T-cell (primary cell): ENCODE measurements around the gene CEBPZOS. TPM values are rescaled to one million over a fixed set of nuclear protein-coding genes. Genes with fewer than 3 reads are reported as not detected.

Experiments
- ATAC-seq, 4 experiments: fragments of 200-7000 bp in 3 of 4; fragments of 150-1000 bp in 1 of 4; cut with Tn5 transposase; replicated peaks in 1 of 4; 1 replicate in 3 of 4; 2 replicates in 1 of 4; pipeline ENCODE4 v1.10.0; 2021; ENCODE audit warnings: moderate library complexity in 3 of 4, mild to moderate bottlenecking in 2 of 4, moderate number of reproducible peaks in 1 of 4
- CTCF ChIA-PET, 2 donors: fragments of 300-600 bp; sonication (Branson Sonifier 250); formaldehyde crosslinking; loops; one replicate each; lab custom pipeline; 2022; ENCODE audit warnings: antibody characterized with exemption in 2 of 2; lab: Charles Lee
- POLR2A ChIA-PET, 2 donors: fragments of 300-600 bp; sonication (Branson Sonifier 250); formaldehyde crosslinking; loops; one replicate each; lab custom pipeline; 2022; ENCODE audit warnings: antibody characterized with exemption in 2 of 2; lab: Charles Lee
- DNase-seq, 35 experiments: peaks; one replicate each; pipeline versions ENCODE4 v3.0.0 to v3.0.0-alpha.2; 2013 to 2023
- H3K27ac ChIP-seq: one replicate; pipeline ENCODE4 v1.5.1; 2013; ENCODE audit warnings: low read length
- H3K27me3 ChIP-seq, 2 experiments: replicated peaks in 1 of 2; 1 replicate in 1 of 2; 2 replicates in 1 of 2; pipeline versions ENCODE4 v1.6.1 to v1.7.0; 2013; ENCODE audit warnings: low read length in 1 of 2, mixed read lengths in 1 of 2; ENCODE audit not compliant: control insufficient read depth in 2 of 2, insufficient read depth in 2 of 2; ENCODE audit errors: extremely low read depth in 1 of 2
- H3K36me3 ChIP-seq, 2 donors: 1 replicate in 1 of 2; 2 replicates in 1 of 2; pipeline versions ENCODE4 v1.6.1 to v1.7.0; 2013; ENCODE audit warnings: low read length in 1 of 2; ENCODE audit not compliant: control insufficient read depth in 2 of 2, insufficient read depth in 1 of 2; ENCODE audit errors: extremely low read depth in 1 of 2
- H3K4me1 ChIP-seq, 2 experiments: 1 replicate in 1 of 2; 2 replicates in 1 of 2; pipeline versions ENCODE4 v1.6.1 to v1.7.0; 2013; ENCODE audit warnings: low read length in 2 of 2, mixed read lengths in 1 of 2; ENCODE audit not compliant: insufficient read depth in 2 of 2, control insufficient read depth in 1 of 2; ENCODE audit errors: extremely low read depth in 1 of 2
- H3K4me3 ChIP-seq, 2 donors: 1 replicate in 1 of 2; 2 replicates in 1 of 2; pipeline versions ENCODE4 v1.5.1 to v1.7.0; 2013; ENCODE audit warnings: mild to moderate bottlenecking in 2 of 2, low read length in 1 of 2, moderate library complexity in 1 of 2; ENCODE audit not compliant: control insufficient read depth in 1 of 2; ENCODE audit errors: extremely low read depth in 1 of 2
- H3K9me3 ChIP-seq: 2 replicates; pipeline ENCODE4 v1.7.0; 2013
- H3K27ac Mint-ChIP-seq, 2 donors: one replicate each; pipeline ENCODE4 v1.8.0; 2020 to 2021; ENCODE audit warnings: mild to moderate bottlenecking in 2 of 2, mixed read lengths in 2 of 2
- H3K27me3 Mint-ChIP-seq, 2 donors: one replicate each; pipeline ENCODE4 v1.8.0; 2021 to 2022; ENCODE audit warnings: mixed read lengths in 2 of 2
- H3K36me3 Mint-ChIP-seq: one replicate; pipeline ENCODE4 v1.8.0; 2021; ENCODE audit warnings: mixed read lengths
- H3K4me1 Mint-ChIP-seq, 3 donors: one replicate each; pipeline ENCODE4 v1.8.0; 2020 to 2022; ENCODE audit warnings: mixed read lengths in 3 of 3, mild to moderate bottlenecking in 1 of 3
- H3K4me3 Mint-ChIP-seq, 3 donors: one replicate each; pipeline ENCODE4 v1.8.0; 2020 to 2022; ENCODE audit warnings: mild to moderate bottlenecking in 3 of 3, mixed read lengths in 3 of 3, moderate library complexity in 3 of 3
- H3K9me3 Mint-ChIP-seq, 3 donors: one replicate each; pipeline ENCODE4 v1.8.0; 2020 to 2022; ENCODE audit warnings: mixed read lengths in 3 of 3
- WGBS: methylation state at CpG from one replicate; pipeline ENCODE4 v1.1.5; 2013; ENCODE audit warnings: missing lambda C conversion rate; ENCODE audit not compliant: insufficient coverage; 5-methylcytosine and 5-hydroxymethylcytosine counted together
- total RNA-seq, 35 experiments: library from RNA in 6 of 35; stranded (reverse) in 6 of 35; fragments of 120-200 nt in 1 of 35; gene quantifications; one replicate each; pipeline versions ENCODE4 v1.2.1 to v1.2.4 and lab custom pipeline; 2013 to 2026

CEBPZOS gene
- total RNA-seq, 5 donors from 2014 or later (not counting 1 experiment from before 2014, with no cell fraction given): 23.9 to 40.1 (median 37.5) TPM

GRCh38 chr2:37156071-37156856, 40.0 kb upstream of the CEBPZOS start:
- peaks cover 23% of the 10 kb centered on the region for H3K36me3 Mint-ChIP-seq
- H3K27ac Mint-ChIP-seq: peak overlapping the region; percentile 88 to 91
- Histone ChIP-seq H3K4me3 (peak overlapping the region; percentile 78 to 94), H3K27ac (peak overlapping the region; percentile 69), H3K36me3 (peaks cover 0 to 2% of the 10 kb centered on the region in 2 donors), H3K9me3 (no peaks in the 10 kb centered on the region), H3K27me3 (no peaks in the 10 kb centered on the region), H3K4me1 (peaks cover 8 to 30% of the 10 kb centered on the region in 2 experiments)
- no peaks in the 10 kb centered on the region for H3K27me3 Mint-ChIP-seq
- peak overlapping the region; percentile 88 to 95 (median 93) for H3K4me3 Mint-ChIP-seq
- DNase-seq (peak in 20 of 35 experiments; percentile 4 to 40 (median 16)), ATAC-seq (peak; percentile 21 to 33 (median 24))
- CTCF ChIA-PET: interaction anchor here (0.6 to 1.2 kb wide), 5 partner anchors 13 to 732 kb away, joined by 3 to 4 read pairs (median 4); no protein-coding TSS in a partner anchor
- WGBS: 3% methylated on average over 23 of the region's 27 CpGs
- peaks cover 54 to 67% (median 58%) of the 10 kb centered on the region in 3 donors for H3K4me1 Mint-ChIP-seq
- POLR2A ChIA-PET: interaction anchor here (0.5 to 0.6 kb wide), 4 partner anchors 65 to 1595 kb away, joined by 3 to 6 read pairs (median 4); no protein-coding TSS in a partner anchor
- H3K9me3 Mint-ChIP-seq: peaks cover 0 to 3% (median 2%) of the 10 kb centered on the region in 3 donors

- H3K9me3 Mint-ChIP-seq: peaks cover 0 to 3% (median 2%) of the 10 kb centered on the region in 3 donors
- ChIA-PET POLR2A (interaction anchor here (0.5 to 0.7 kb wide), 7 partner anchors 12 to 1594 kb away, joined by 3 to 5 read pairs (median 3); no protein-coding TSS in a partner anchor), CTCF (interaction anchor here (0.6 to 1.5 kb wide), 3 partner anchors 11 to 118 kb away, joined by 3 to 4 read pairs (median 4); no protein-coding TSS in a partner anchor)
- peak; percentile 63 to 88 (median 80) for DNase-seq
- peak; percentile 92 to 98 (median 94) for ATAC-seq
- peaks cover 20% of the 10 kb centered on the region for H3K36me3 Mint-ChIP-seq
- no peaks in the 10 kb centered on the region for H3K9me3 ChIP-seq
- no peaks in the 10 kb centered on the region for H3K27me3 ChIP-seq
- peaks cover 48 to 67% (median 52%) of the 10 kb centered on the region in 3 donors for H3K4me1 Mint-ChIP-seq
- H3K36me3 ChIP-seq: peaks cover 0 to 2% of the 10 kb centered on the region in 2 donors
- H3K27ac Mint-ChIP-seq: peak within 1 kb of the TSS; percentile 91 to 93
- H3K4me1 ChIP-seq: peaks cover 8 to 30% of the 10 kb centered on the region in 2 experiments
- H3K4me3 ChIP-seq: peak within 1 kb of the TSS; percentile 78 to 94
- H3K27me3 Mint-ChIP-seq: no peaks in the 10 kb centered on the region
- 2% methylated on average over 35 of the region's 55 CpGs for WGBS
- peak within 1 kb of the TSS; percentile 69 for H3K27ac ChIP-seq
- peak within 1 kb of the TSS; percentile 88 to 95 (median 93) for H3K4me3 Mint-ChIP-seq
These were observed 39.2 kb upstream of the CEBPZOS start, which contains the start of gene EIF2AK2 for GRCh38 chr2:37156857-37157714. Gene EIF2AK2, minus strand, starts transcription at chr2:37156980. Its CDS starts 9,174 bp downstream, at chr2:37147806.

DNA sequence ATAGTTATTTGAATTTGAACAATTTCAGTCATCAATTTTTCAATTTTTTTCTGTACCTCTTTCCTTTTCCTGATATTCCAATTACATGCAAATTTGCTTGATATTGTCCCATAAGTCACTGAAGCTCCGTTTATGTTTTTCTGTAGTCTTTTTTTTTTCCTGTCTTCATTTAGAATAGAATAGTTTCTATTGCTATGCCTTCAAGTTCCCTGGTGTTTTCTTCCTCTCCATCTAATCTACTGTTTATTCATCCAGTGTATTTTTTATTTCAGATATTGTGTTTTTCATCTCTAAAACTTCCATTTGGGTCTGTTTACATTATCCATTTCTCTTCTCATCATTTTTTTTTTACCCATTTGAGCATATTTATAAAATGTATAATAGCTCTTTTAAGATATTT, 31.5 kb upstream of the CEBPZOS start:
- H3K36me3 Mint-ChIP-seq: peaks cover 4% of the 10 kb centered on the region
- no peak overlapping the region for H3K4me3 Mint-ChIP-seq
- no peaks in the 10 kb centered on the region for H3K4me1 ChIP-seq
- ChIA-PET CTCF (interaction anchor here in 1 of 2 donors (0.6 kb wide), 2 partner anchors 44 to 725 kb away, joined by 3 to 4 read pairs; no protein-coding TSS in a partner anchor), POLR2A (interaction anchor here in 1 of 2 donors (0.7 kb wide), 1 partner anchor 310 kb away, joined by 3 read pairs; no protein-coding TSS in a partner anchor)
- no peaks in the 10 kb centered on the region for H3K36me3 ChIP-seq
- H3K27me3 Mint-ChIP-seq: no peaks in the 10 kb centered on the region
- no peak for DNase-seq
- ATAC-seq: no peak
- H3K4me3 ChIP-seq: no peak overlapping the region
- no CpG with 5 or more reads among the region's 1 CpG for whole genome bisulfite sequencing
- H3K27ac Mint-ChIP-seq: no peak overlapping the region
- no peaks in the 10 kb centered on the region for H3K27me3 ChIP-seq
- no peak overlapping the region for H3K27ac ChIP-seq
- H3K9me3 Mint-ChIP-seq: peaks cover 5 to 8% (median 6%) of the 10 kb centered on the region in 3 donors
- H3K9me3 ChIP-seq: no peaks in the 10 kb centered on the region
- peaks cover 0 to 10% (median 2%) of the 10 kb centered on the region in 3 donors for H3K4me1 Mint-ChIP-seq

DNA sequence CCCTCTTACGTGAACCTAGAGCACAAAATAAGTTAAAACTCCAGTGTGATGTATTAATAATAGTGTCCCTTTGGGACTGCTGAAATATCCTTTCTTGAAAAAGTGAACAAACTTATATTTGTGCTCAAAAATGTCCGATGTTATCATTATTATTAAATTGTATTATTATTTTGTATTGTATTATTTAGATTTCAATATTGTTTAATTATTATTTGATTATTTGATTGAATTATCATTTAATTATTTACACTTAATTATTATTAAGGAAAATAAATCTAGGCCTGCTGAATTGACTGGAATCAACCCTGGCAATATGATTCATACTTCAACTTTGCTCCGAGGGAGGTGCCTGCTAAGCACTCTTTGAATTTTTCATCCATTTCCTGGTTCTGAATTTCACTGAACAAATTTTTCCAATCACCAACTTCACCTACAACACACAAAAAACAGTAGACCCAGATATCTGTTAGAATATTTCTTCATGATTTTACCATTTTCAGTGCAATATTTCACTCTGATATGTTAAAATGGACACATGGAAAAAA, 28.6 kb upstream of the CEBPZOS start:
- H3K36me3 ChIP-seq: no peaks in the 10 kb centered on the region
- ATAC-seq (no peak), DNase-seq (no peak)
- WGBS: 100% methylated on average over 1 of the region's 3 CpGs
- H3K9me3 Mint-ChIP-seq: peaks cover 5 to 8% (median 6%) of the 10 kb centered on the region in 3 donors
- no peak overlapping the region for H3K27ac Mint-ChIP-seq
- no peak overlapping the region for H3K4me3 Mint-ChIP-seq
- no peak overlapping the region for H3K4me3 ChIP-seq
- no peaks in the 10 kb centered on the region for H3K4me1 Mint-ChIP-seq
- H3K27me3 ChIP-seq: peaks cover 0 to 2% of the 10 kb centered on the region in 2 experiments
- ChIA-PET CTCF (interaction anchor here (0.5 to 1.5 kb wide), 3 partner anchors 416 to 1669 kb away, joined by 3 to 5 read pairs (median 3); no protein-coding TSS in a partner anchor), POLR2A (interaction anchor here in 1 of 2 donors (0.5 kb wide), 1 partner anchor 27 kb away, joined by 3 read pairs; no protein-coding TSS in a partner anchor)
- H3K36me3 Mint-ChIP-seq: peaks cover 4% of the 10 kb centered on the region
- no peaks in the 10 kb centered on the region for H3K4me1 ChIP-seq
- H3K9me3 ChIP-seq: no peaks in the 10 kb centered on the region
- H3K27ac ChIP-seq: no peak overlapping the region
- H3K27me3 Mint-ChIP-seq: no peaks in the 10 kb centered on the region

GRCh38 chr2:37168217-37168981, 27.9 kb upstream of the CEBPZOS start:
- Histone ChIP-seq H3K4me1 (no peaks in the 10 kb centered on the region), H3K9me3 (no peaks in the 10 kb centered on the region), H3K27ac (no peak overlapping the region), H3K36me3 (no peaks in the 10 kb centered on the region), H3K4me3 (no peak overlapping the region), H3K27me3 (peaks cover 0 to 2% of the 10 kb centered on the region in 2 experiments)
- POLR2A ChIA-PET: interaction anchor here in 1 of 2 donors (0.5 to 0.6 kb wide), 2 partner anchors 26 to 182 kb away, joined by 3 read pairs; no protein-coding TSS in a partner anchor
- ATAC-seq (peak; percentile 63 to 87 (median 77)), DNase-seq (peak in 7 of 35 experiments; percentile 8 to 65 (median 19))
- peaks cover 4% of the 10 kb centered on the region for H3K36me3 Mint-ChIP-seq
- no CpG with 5 or more reads among the region's 17 CpGs for WGBS
- no peaks in the 10 kb centered on the region for H3K4me1 Mint-ChIP-seq
- H3K9me3 Mint-ChIP-seq: peaks cover 5 to 8% (median 6%) of the 10 kb centered on the region in 3 donors
- peak overlapping the region in 1 of 2 donors; percentile 39 for H3K27ac Mint-ChIP-seq
- H3K27me3 Mint-ChIP-seq: no peaks in the 10 kb centered on the region
- CTCF ChIA-PET: interaction anchor here (0.6 to 1.5 kb wide), 5 partner anchors 13 to 1934 kb away, joined by 3 to 5 read pairs (median 4); no protein-coding TSS in a partner anchor
- no peak overlapping the region for H3K4me3 Mint-ChIP-seq
